BLaER1 treated with 17β-estradiol and CSF1 and Interleukin-3, amounts not matched to agents 10 nM and 100 nM (cell line): ENCODE results near the gene MSRB3.
A peak's percentile ranks its signal among the peaks of the same experiment; 100 is the strongest.

Experiments
- H3K27ac ChIP-seq, 11 experiments: shearing (Covaris generic); formaldehyde crosslinking; 2 replicates each; pipeline ENCODE4 v1.8.1; 2022
- H3K27me3 ChIP-seq, 11 experiments: shearing (Covaris generic); formaldehyde crosslinking; 2 replicates each; pipeline ENCODE4 v1.8.1; 2022
- H3K36me3 ChIP-seq, 11 experiments: shearing (Covaris generic); formaldehyde crosslinking; 2 replicates each; pipeline ENCODE4 v1.8.1; 2022
- H3K4me1 ChIP-seq, 10 experiments: shearing (Covaris generic); formaldehyde crosslinking; 2 replicates each; pipeline ENCODE4 v1.8.1; 2022
- H3K4me2 ChIP-seq, 11 experiments: shearing (Covaris generic); formaldehyde crosslinking; 2 replicates each; pipeline ENCODE4 v1.8.1; 2022
- H3K4me3 ChIP-seq, 10 experiments: shearing (Covaris generic); formaldehyde crosslinking; 2 replicates each; pipeline ENCODE4 v1.8.1; 2022
- H3K9ac ChIP-seq, 11 experiments: shearing (Covaris generic); formaldehyde crosslinking; 2 replicates each; pipeline ENCODE4 v1.8.1; 2022
- H3K9me3 ChIP-seq, 11 experiments: shearing (Covaris generic); formaldehyde crosslinking; replicated peaks in 1 of 11; 2 replicates each; pipeline ENCODE4 v1.8.1; 2022
- H4K20me1 ChIP-seq, 11 experiments: shearing (Covaris generic); formaldehyde crosslinking; 2 replicates each; pipeline ENCODE4 v1.8.1; 2022
- Cebpa-rat ChIP-seq, 11 experiments: shearing (Covaris generic); IDR thresholded peaks; 2 replicates each; pipeline ENCODE4 v1.8.1; 2022

MSRB3 gene

DNA sequence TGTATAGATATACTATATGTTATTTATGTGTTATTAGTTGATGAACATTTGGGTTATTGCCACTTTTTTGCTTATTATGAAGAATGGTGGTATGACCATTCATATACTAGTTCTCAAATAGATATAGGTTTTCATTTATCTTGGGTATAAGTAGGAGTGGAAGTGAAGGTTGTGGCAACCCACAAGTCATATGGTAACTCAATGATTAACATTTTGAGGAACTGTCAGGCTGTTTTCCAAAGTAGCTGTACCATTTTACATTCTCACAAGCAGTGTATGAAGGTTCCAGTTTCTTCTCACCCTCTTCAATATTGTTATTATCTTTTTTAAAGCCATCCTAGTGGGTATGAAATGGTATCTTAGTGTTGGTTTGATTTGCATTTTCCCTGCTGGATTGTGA, 19.0 kb upstream of the MSRB3 start:
- no peak for TF ChIP-seq Cebpa-rat (IDR thresholded peaks at IDR 0.05)
- Histone ChIP-seq H3K4me1 (no peaks in the 10 kb centered on the region), H3K36me3 (no peaks in the 10 kb centered on the region), H3K9ac (no peak overlapping the region), H3K9me3 (peaks cover 0 to 8% (median 0%) of the 10 kb centered on the region in 11 experiments; a peak in 3 of 22 replicates), H4K20me1 (no peaks in the 10 kb centered on the region), H3K4me3 (no peak overlapping the region), H3K4me2 (no peak overlapping the region), H3K27me3 (no peaks in the 10 kb centered on the region), H3K27ac (no peak overlapping the region)

DNA sequence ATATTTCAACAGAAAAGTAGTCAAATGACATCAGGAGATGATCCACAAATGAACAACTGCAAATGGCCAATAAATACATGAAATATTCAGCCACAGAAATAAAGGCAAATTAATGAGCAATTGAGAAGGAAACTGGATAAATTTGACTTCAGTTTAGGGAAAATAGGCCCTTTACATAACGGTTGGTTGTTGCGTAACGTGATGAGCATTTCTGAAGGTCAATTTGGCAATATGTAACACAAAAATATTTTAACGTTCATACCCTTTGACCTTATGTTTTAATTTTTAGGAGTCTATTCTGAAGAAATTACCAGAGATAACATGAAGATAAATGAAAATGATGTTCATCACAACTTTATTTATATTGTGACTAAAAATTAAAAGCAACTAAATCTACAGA, 14.7 kb upstream of the MSRB3 start:
- Histone ChIP-seq H3K4me3 (no peak overlapping the region), H3K9ac (no peak overlapping the region), H3K9me3 (peaks cover 0 to 8% (median 0%) of the 10 kb centered on the region in 11 experiments; a peak in 3 of 22 replicates), H3K27ac (no peak overlapping the region), H3K4me1 (no peaks in the 10 kb centered on the region), H3K36me3 (no peaks in the 10 kb centered on the region), H3K27me3 (no peaks in the 10 kb centered on the region), H4K20me1 (no peaks in the 10 kb centered on the region), H3K4me2 (no peak overlapping the region)
- TF ChIP-seq Cebpa-rat (IDR thresholded peaks at IDR 0.05), result 0 out of 22 replicates have a peak, but pooled peaks of 1 of the 11 experiments have one; percentile 43

DNA sequence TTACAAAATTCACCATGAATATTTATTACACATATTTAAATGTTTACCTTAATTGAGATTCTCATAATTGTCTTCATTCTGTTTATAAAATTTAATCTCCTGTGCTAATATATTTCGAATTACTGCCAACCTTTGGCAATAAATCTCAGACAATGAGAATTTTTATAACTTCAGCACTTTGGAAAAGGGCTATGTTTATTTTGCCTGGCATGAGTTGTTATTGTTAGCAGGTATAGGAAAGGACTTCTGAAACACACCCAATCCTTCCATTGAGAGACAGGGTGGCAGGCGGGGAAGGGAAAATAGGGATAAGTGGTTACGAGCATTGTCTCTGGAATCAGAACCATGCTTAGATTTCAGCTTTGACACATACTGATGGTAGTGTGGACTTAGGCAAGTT, 12.1 kb upstream of the MSRB3 start:
- H3K36me3 ChIP-seq, result no peaks in the 10 kb centered on the region
- TF ChIP-seq Cebpa-rat (IDR thresholded peaks at IDR 0.05), result no peak
- H4K20me1 ChIP-seq, result no peaks in the 10 kb centered on the region
- no peak overlapping the region for H3K4me2 ChIP-seq
- H3K4me1 ChIP-seq, result no peaks in the 10 kb centered on the region
- no peak overlapping the region for H3K9ac ChIP-seq
- H3K9me3 ChIP-seq, result peaks cover 0 to 3% (median 0%) of the 10 kb centered on the region in 11 experiments; a peak in 1 of 22 replicates
- no peaks in the 10 kb centered on the region for H3K27me3 ChIP-seq
- no peak overlapping the region for H3K4me3 ChIP-seq
- no peak overlapping the region for H3K27ac ChIP-seq

DNA sequence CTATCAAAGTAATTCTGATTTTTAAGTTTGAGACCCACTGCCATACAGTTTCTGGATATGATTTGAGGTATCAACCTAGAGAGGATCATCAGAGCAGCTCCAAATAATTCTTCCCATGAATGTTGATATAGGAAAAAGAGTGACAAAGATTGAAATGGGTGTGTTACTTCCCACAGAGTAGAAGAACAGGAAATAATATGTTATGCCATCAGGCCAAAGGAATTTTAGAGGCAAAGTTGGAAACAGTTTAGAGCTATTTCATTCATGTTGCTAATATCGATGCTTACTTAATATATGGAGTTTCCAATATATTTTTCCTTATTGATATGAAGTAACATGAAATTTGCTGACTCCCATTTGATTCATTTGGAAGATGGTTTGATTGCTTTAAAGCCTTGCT, 8.9 kb upstream of the MSRB3 start:
- no peak for TF ChIP-seq Cebpa-rat (IDR thresholded peaks at IDR 0.05)
- H3K36me3 ChIP-seq, result no peaks in the 10 kb centered on the region
- H3K27me3 ChIP-seq, result no peaks in the 10 kb centered on the region
- no peak overlapping the region for H3K4me3 ChIP-seq
- no peaks in the 10 kb centered on the region for H3K9me3 ChIP-seq
- no peak overlapping the region for H3K27ac ChIP-seq
- H3K4me1 ChIP-seq, result no peaks in the 10 kb centered on the region
- no peaks in the 10 kb centered on the region for H4K20me1 ChIP-seq
- H3K4me2 ChIP-seq, result no peak overlapping the region
- H3K9ac ChIP-seq, result no peak overlapping the region

DNA sequence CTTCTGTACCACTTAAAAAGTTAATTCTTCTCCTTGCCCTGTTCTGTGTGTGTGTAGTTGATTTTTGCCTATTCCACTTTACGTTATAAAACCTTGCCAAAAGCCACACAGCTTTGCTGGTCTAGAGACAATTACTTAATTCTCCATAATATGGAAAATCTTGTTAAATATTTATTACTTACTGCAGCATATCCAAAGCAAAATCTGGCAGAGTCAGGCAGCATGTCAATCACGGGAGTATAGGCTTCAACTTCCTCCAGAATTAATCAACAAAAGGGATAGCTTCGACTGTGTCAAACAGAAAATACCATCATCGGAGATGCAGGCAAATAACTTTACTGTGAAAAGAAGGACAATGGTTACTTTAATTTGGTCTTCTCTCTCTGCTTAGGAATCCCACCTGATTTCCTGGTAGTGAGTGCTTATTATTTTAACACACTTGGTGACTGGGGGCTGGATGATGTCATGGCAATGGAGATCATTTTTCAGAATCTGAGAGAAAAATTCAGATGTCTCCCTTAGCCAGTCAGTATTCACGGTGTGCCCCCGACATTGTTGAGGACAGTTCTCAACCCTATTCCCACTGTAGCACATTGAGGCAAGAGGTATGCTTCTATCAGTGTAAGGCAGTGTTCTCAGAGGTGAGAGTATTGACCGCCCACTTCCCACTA, 3.7 kb upstream of the MSRB3 start:
- no peaks in the 10 kb centered on the region for H3K36me3 ChIP-seq
- H3K4me3 ChIP-seq, result no peak overlapping the region
- no peak overlapping the region for H3K27ac ChIP-seq
- peaks cover 28 to 37% (median 33%) of the 10 kb centered on the region in 11 experiments for H3K27me3 ChIP-seq
- no peak for TF ChIP-seq Cebpa-rat (IDR thresholded peaks at IDR 0.05)
- no peak overlapping the region for H3K4me2 ChIP-seq
- H4K20me1 ChIP-seq, result peaks cover 0 to 12% (median 0%) of the 10 kb centered on the region in 11 experiments; a peak in 1 of 22 replicates
- H3K4me1 ChIP-seq, result peaks cover 0 to 9% (median 7%) of the 10 kb centered on the region in 10 experiments; a peak in 13 of 20 replicates
- peaks cover 0 to 18% (median 12%) of the 10 kb centered on the region in 11 experiments; a peak in 17 of 22 replicates for H3K9me3 ChIP-seq
- H3K9ac ChIP-seq, result no peak overlapping the region

DNA sequence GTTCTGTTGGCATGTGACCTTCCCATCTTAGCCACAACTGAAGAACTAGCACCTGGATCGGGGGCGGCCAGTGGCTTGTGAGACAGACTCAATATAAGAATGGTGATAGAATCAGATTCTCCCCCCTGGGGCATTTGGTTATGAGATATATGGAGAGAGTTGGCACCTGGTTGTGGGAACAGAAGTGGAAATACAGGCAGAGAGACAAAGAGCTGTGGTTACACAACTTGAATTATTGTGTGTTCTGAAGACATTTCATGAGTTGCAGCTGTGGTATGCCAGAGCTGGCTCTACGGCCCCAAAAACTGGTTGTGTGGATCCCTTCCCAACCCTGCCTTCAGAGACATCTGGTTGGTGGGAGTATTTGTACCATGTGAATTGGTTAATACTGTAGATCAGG, 2.9 kb upstream of the MSRB3 start:
- Histone ChIP-seq H3K9me3 (peaks cover 0 to 18% (median 12%) of the 10 kb centered on the region in 11 experiments; a peak in 17 of 22 replicates), H3K27ac (no peak overlapping the region), H3K4me3 (no peak overlapping the region), H3K9ac (no peak overlapping the region), H4K20me1 (peaks cover 0 to 12% (median 0%) of the 10 kb centered on the region in 11 experiments; a peak in 1 of 22 replicates), H3K36me3 (no peaks in the 10 kb centered on the region), H3K27me3 (peaks cover 37 to 46% (median 42%) of the 10 kb centered on the region in 11 experiments), H3K4me1 (peaks cover 0 to 9% (median 7%) of the 10 kb centered on the region in 10 experiments; a peak in 13 of 20 replicates), H3K4me2 (peak overlapping the region in 2 of 11 experiments; percentile 6 to 14; a peak in 2 of 22 replicates)
- no peak for TF ChIP-seq Cebpa-rat (IDR thresholded peaks at IDR 0.05)

DNA sequence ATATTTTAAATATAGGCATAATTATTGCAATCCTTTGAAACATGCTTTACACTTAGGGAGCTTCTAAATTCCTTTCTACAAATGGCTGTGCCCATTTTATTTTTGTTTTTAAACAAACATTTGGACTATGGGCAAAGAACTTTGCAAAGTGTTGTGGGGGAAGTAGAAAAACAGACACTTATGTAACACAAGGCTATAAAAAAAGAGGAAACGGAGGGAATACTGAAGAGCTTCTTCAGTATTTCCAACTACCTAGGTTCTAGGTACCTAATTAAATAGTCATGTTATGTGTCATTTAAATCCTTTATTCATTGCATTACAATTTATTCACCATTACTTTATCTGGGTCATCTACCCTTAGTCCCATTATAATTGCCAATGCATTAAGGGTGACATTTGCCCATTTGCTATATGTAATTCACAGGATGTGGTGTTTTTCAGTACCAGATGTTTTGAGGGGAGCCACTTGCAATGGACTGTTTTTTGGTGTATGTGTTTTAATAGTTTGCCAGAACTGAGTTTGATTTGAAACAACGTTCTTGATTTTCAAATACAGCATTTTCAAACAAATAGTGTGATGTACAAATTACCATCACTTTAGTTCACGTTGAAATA, 1.5 kb upstream of the MSRB3 start:
- Histone ChIP-seq H3K36me3 (no peaks in the 10 kb centered on the region), H3K27ac (no peak overlapping the region), H3K4me3 (no peak overlapping the region), H3K9ac (no peak overlapping the region), H3K27me3 (peaks cover 48 to 59% (median 54%) of the 10 kb centered on the region in 11 experiments), H3K4me1 (peaks cover 0 to 9% (median 7%) of the 10 kb centered on the region in 10 experiments; a peak in 13 of 20 replicates), H3K9me3 (peaks cover 0 to 18% (median 12%) of the 10 kb centered on the region in 11 experiments; a peak in 17 of 22 replicates), H3K4me2 (no peak overlapping the region), H4K20me1 (peaks cover 0 to 12% (median 0%) of the 10 kb centered on the region in 11 experiments; a peak in 1 of 22 replicates)
- TF ChIP-seq Cebpa-rat (IDR thresholded peaks at IDR 0.05), result no peak

DNA sequence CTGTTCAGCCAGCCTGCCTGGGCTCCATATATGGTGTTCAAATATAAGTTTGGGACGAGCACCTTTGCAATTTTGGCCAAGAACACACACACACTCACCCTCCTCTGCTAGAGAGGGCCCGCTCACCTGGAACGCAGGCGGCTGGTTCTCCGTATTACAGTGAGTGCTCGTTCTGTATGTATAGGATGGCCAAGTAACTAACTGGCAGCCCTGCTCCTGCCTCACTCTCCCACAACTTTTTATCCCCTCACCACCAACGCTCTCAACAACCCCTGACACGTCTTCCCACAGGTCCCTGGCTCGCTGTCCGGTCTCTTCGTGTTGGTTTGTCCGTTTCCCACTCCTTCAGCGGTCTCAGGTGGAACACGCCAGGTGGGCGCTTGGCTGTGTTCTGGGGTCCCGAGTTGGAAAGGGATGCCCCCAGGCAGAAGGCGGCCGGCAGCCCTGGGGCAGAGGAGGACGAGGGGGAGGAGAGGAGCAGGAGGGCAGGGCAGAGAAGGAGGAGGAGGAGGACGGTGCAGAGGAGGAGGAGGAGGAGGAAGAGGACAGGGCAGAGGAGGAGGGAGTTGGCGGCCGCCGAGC, 398 bp upstream of the MSRB3 start:
- Histone ChIP-seq H3K9ac (no peak overlapping the region), H3K27me3 (peaks cover 48 to 59% (median 54%) of the 10 kb centered on the region in 11 experiments), H3K27ac (no peak overlapping the region), H3K4me1 (peaks cover 0 to 9% (median 7%) of the 10 kb centered on the region in 10 experiments; a peak in 13 of 20 replicates), H3K4me2 (0 out of 22 replicates have a peak overlapping the region, but pooled peaks of 1 of the 11 experiments have one; percentile 97), H3K9me3 (peaks cover 0 to 18% (median 12%) of the 10 kb centered on the region in 11 experiments; a peak in 17 of 22 replicates), H3K4me3 (peak overlapping the region in 5 of 10 experiments; percentile 51 to 68 (median 56); a peak in 7 of 20 replicates), H4K20me1 (peaks cover 0 to 12% (median 0%) of the 10 kb centered on the region in 11 experiments; a peak in 1 of 22 replicates), H3K36me3 (no peaks in the 10 kb centered on the region)
- no peak for TF ChIP-seq Cebpa-rat (IDR thresholded peaks at IDR 0.05)
